K562 treated with DMSO at 1 percent for 48 hours (cell line): ENCODE data around the gene SCN9A. TPM values are rescaled to one million over a fixed set of nuclear protein-coding genes. Genes with fewer than 3 reads are reported as not detected.

ENCODE experiments used
- total RNA-seq: library from RNA; unstranded; fragments of 300-600 nt; gene quantifications from 2 replicates; pipeline ENCODE4 v1.2.3, GENCODE V29; 2022; ENCODE audit warnings: low replicate concordance; ENCODE audit errors: extremely low read depth

Gene SCN9A
- total RNA-seq, result not detected in 2 replicates

DNA sequence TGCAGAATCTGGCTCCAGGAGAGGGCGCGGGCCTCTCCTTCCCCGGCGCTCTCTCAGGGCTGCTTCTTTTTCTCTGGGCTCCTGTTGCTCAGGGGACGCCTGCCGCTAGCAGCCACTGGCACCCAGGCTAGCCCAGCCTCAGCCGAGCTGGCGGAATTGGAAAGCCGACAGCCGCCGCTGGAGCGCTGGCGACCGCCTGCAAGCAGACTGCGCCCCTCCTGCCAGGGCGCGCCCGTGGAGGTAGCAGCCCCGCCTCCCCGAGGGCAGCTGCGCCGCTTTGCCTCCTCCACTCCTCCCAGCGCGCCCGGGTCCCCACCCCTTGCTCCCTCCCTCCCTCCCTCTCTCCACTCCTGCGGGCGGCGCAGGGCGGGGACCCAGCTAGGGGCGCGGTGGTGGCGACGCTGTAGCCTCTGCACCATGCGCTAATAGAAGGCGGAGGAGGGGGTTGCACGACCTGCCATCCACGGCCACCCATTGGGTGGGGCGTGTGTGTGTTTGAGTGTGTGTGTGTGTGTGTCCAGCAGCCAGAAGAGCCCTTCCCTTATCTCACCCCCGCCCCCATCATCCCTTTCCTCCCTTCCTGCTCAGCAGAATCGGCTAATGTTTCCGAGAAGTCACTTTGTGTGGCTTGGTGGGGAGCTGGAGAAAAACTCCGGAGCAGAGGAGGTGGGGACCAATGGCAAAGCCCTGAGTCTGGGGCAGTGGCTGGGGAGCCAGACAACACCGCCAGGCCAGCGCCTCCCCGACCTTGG lies at the start of gene SCN9A:
TSS of gene SCN9A (minus strand) at position 209 of the 752 bp plus-strand sequence. CDS start 64,188 bp downstream, outside the sequence.

Other genes starting within 250 kb of the SCN9A start
- gene SCN1A, start 247.9 kb downstream of the SCN9A start, total RNA-seq, result not detected in 2 replicates
- gene SCN7A, start 118.3 kb upstream of the SCN9A start, total RNA-seq, result not detected in 2 replicates